ENCODE data around the gene DQX1.

- TF ChIP-seq CTCF (IDR thresholded peaks at IDR 0.05) (peak in 2 of 7 experiments; percentile 3 to 10), POLR2A (IDR thresholded peaks at IDR 0.05) (no peak)
Observed at GRCh38 chr2:74544634-74545033, 18.6 kb upstream of the DQX1 start.
